Retinal pigment epithelial cell (primary cell): Measurements from ENCODE around the gene STYXL2.

Experiments used
- DNase-seq: peaks from one replicate; pipeline ENCODE4 v3.0.0-alpha.2; 2010; ENCODE audit warnings: low read depth
- H3K4me3 ChIP-seq: 2 replicates; pipeline ENCODE4 v1.5.1; 2011; ENCODE audit warnings: mild to moderate bottlenecking, low read length, control low read depth, moderate library complexity
- TF ChIP-seq, protein P1 (sequence below): conservative IDR thresholded peaks from 2 replicates; pipeline ENCODE4 v1.5.1; 2011; ENCODE audit warnings: low read depth, low read length, control low read depth, inconsistent platforms

Gene STYXL2

DNA sequence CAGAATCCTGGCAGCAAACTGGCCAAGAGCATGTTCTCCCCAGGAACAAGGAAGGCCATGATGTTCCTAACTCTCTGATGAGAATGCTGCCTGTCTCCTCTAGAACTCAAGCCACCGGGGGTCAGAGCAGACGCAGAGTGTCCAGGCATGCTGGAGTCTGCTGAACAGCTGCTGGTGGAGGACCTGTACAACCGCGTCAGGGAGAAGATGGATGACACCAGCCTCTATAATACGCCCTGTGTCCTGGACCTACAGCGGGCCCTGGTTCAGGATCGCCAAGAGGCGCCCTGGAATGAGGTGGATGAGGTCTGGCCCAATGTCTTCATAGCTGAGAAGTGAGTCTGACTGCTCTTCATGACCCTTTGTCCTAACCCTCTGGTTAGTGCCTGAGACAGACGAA lies 23.4 kb downstream of the STYXL2 start:
- DNase-seq = no peak
- no peak overlapping the region for H3K4me3 ChIP-seq
- TF ChIP-seq, protein P1, sequence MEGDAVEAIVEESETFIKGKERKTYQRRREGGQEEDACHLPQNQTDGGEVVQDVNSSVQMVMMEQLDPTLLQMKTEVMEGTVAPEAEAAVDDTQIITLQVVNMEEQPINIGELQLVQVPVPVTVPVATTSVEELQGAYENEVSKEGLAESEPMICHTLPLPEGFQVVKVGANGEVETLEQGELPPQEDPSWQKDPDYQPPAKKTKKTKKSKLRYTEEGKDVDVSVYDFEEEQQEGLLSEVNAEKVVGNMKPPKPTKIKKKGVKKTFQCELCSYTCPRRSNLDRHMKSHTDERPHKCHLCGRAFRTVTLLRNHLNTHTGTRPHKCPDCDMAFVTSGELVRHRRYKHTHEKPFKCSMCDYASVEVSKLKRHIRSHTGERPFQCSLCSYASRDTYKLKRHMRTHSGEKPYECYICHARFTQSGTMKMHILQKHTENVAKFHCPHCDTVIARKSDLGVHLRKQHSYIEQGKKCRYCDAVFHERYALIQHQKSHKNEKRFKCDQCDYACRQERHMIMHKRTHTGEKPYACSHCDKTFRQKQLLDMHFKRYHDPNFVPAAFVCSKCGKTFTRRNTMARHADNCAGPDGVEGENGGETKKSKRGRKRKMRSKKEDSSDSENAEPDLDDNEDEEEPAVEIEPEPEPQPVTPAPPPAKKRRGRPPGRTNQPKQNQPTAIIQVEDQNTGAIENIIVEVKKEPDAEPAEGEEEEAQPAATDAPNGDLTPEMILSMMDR = no peak

DNA sequence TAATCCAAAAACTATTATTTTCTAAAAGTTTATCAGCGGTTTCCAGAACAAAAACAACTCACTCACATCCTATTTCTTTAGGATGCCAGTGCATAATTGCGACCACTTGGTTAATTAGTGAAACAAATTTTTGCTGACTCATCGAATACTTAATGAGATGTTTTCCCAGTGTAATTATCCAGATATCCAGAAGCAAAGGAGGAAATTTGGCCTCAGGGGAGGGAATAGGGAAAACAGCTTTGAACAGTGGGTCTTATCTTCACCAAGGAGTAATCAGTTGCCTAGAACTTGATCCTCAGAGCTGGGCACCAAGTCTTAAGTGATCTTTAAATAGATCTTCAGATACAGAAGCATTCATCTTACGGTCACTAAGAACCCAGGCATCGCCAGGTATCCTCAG lies 24.3 kb downstream of the STYXL2 start:
- H3K4me3 ChIP-seq = no peak overlapping the region
- TF ChIP-seq, protein P1 = no peak

DNA sequence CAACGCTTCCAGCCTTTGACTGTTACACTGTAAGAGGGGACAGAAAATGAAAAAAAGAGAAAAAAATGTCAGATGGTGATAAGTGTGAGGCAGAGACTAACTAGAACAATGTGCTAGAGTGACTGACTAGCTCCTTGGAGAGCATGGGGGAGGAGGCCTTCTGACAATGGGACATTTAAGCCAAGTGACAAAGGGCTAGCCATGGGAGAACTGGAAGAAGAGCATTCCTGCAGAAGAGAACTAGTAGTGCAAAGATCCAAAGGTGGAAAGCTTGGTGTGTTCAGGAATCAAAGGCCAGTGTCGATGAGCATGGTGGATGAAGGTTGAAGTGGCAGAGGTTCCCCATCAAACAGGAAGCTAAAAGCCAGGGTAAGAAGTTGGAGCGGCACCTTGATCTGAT lies 25.8 kb downstream of the STYXL2 start:
- H3K4me3 ChIP-seq = no peak overlapping the region
- no peak for DNase-seq
- TF ChIP-seq, protein P1 = no peak

More for the DNA sequence above, 24.3 kb downstream of the STYXL2 start:
- DNase-seq = no peak

DNA sequence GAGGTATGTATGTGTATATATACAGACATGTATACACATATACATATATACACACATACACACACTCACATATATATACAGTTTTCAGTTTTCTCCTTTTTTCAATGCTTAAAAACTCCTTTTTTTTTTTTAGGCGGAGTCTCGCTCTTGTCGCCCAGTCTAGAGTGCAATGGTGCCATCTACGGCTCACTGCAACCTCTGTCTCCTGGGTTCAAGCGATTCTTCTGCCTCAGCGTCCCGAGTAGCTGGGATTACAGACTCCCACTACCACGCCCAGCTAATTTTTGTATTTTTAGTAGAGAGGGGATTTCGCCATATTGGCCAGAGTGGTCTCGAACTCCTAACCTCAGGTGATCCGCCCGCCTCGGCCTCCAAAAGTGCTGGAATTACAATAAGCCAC lies 27.0 kb downstream of the STYXL2 start:
- DNase-seq = no peak
- H3K4me3 ChIP-seq = peak overlapping the region; percentile 43
- TF ChIP-seq, protein P1 = no peak

DNA sequence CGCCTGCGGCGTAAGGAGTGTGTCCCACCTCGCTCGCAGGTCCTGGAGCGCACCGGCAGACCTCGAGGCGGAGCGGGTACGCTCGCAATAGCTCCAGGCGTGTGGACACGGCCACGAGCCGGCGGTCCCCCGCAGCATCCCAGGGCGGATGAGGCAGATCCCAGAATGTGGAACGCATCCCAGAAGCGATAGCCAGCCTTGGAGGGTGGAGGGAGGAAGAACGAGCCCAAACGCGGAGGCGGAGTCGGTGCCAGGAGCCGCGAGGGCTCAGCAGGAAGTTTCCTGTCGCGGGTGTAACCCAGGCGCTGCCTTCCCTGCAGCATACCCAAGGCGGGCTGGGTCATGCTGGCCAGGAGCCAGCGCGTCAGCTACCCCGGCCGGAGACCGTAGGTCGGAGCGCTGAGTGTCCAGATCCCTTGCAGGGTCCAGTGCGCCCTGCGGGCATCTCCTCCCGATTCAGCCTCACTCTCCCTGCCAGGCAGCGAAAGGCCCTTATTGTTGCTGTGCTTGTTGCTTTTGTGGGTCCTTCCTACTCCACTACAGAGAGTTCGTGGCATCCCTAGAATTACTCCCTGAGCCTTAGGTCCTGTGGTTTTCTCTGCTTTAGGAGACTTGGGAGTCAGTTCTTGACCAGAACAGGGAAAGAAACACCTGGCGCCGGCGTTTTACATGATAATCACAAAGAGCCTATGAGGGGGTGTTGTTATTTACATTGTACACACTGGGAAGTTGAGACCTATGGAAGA lies 27.7 kb downstream of the STYXL2 start:
- TF ChIP-seq, protein P1 = no peak
- H3K4me3 ChIP-seq = peak overlapping the region; percentile 43
- peak; percentile 79 for DNase-seq

DNA sequence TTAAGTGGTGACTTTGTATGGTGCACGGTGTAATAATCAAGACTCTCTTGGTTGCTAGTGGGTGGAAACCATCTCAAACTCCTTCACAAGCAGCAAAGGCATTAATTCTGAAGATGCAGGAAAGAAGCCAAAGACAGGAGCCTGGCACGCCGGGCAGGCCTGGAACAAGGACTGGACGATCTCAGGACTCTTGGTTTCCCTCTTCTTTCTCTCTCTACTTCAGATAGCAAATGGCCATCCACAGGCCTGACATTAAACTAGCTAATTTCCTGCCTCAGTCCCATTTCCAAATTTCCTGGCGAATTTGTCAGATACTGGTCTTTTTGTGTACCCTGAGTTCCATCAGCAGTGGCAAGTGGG lies 28.2 kb downstream of the STYXL2 start:
- TF ChIP-seq, protein P1 = no peak
- no peak overlapping the region for H3K4me3 ChIP-seq
- no peak for DNase-seq

DNA sequence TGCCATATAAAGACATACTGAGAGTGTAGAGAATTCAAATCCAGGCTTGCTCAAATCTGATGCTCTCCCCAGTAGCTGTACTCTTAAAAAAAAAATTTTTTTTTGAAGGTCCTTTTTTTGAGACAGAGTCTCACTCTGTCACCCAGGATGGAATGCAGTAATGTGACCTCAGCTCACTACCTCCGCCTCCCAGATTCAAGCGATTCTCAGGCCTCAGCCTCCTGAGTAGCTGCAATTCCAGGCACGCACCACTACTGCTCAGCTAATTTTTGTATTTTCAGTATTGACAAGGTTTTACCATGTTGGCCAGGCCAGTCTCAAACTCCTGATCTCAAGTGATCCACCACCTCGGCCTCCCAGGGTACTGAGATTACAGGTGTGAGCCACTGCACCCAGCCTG lies 28.7 kb downstream of the STYXL2 start:
- H3K4me3 ChIP-seq = no peak overlapping the region
- DNase-seq = no peak
- TF ChIP-seq, protein P1 = no peak
